Eye (tissue), 1 donor: ENCODE data around the gene FOXM1.

Source experiments
- DNase-seq: peaks from one replicate; pipeline ENCODE4 v3.0.0-alpha.2; 2015

The FOXM1 gene

GRCh38 chr12:2835691-2836403 lies 41.1 kb downstream of the FOXM1 start:
- no peak for DNase-seq

DNA sequence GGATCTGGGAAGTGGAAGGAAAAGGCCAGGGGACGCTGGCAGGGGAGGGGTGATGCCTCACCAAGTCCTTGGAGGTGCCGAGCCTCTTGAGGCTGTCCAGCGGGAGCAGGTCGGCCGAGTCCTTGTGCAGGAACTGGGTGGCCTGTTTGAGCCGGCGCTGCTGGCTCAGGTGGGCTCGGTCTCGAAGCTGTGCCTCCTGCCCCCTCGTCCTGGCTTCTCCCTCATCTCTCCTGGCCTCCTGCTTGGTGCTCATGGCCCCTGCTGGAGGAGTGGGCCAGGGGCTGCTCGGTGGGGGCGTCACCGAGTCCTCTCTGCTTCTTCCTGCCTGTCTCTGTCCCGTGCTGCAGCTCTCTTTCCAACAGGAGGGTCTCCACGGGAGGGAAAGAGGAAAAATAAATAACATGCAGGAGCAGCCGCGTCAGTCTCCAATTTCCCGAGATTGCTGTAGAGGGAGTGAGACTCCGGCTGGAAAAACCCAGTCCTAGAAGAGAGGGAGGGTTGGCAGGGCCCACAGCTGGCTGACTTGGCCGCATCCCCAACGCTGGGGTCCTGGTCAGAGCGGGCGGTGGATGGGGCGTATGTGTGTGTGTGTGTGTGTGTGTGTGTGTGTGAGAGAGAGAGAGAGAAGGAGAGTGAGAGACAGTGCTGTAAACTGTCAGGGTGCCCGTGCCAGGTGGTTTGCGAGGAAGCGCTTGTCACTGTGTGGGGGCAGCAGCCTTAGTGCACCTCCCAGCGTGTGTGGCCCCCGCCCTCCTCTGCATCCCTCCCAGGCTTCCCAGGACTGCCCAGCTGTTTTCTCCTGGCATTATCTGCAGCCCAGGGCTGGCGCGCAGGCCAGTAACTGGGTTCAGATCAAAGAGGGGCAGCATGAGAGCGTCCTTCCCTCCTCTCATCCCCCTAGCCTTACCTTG lies 42.1 kb downstream of the FOXM1 start, which contains the start of gene NRIP2:
TSS of gene NRIP2 (minus strand) at position 455 of the 911 bp plus-strand sequence. CDS start at position 403, 52 bp downstream.
- DNase-seq = peak; percentile 86

- no peak for DNase-seq
Measured at GRCh38 chr12:2833810-2834209, 43.2 kb downstream of the FOXM1 start.

DNA sequence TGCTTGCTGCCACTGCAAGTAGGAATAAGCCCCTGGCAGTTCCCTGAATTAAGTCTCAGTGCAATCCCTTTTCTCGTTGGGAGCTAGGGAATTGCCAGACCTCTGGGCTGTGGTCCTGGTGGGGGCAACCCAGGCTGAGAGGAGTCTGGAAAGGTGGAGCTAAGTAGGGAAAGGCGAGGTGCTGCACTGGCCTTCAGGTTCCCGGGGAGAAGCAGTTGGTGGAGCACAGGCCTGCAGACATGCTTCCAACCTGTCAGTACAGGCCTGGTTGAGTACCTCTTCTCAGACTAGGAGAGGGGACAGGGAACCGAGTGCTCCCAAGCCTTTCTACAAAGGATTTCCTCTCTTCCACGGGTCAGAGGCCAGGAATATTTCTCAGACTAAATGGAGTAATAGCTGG lies 43.6 kb downstream of the FOXM1 start:
- DNase-seq = no peak

DNA sequence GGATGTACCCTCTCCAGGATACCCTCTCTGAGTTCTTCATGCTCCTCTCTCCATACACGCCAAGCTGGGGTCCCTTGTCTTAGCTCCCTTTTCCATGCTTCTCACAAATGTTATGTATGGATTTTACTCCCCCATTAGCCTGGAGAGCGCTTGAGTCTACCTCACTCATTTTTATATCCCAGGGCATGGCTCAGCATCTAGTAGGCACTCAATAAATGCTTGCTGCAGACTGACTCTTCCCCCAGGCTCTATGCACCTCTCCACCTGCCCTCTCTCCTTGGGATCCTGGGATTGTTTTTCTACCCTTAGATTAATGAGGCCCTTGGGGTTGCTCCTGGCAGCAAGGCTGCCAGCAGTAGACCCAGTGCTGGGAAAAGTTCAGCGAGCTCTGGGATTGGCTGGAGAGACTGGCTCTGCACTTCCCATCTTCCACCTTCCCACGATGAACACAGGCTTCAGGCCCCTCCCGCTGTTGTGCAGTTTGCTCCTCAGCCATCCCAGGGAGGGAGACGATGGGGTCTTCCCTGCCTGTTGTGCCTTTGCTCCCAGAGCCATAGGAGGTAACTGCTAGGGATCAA lies 44.3 kb downstream of the FOXM1 start:
- DNase-seq = no peak

DNA sequence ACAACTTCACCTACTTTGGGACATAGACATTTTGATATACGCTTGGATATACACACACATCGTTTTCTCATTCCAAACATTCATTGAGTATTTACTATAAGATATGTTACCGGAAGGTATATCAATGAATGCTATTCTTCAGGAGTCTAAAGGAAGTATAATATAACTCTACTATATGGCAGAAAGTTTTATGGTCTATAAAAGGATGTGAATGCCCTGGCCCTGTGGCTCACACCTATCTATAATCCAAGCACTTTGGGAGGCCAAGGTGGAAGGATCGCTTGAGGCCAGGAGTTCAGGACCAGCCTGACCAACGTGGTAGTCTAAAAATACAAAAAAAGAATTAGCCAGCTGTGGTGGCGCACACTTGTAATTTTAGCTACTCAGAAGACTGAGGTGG lies 47.7 kb downstream of the FOXM1 start:
- no peak for DNase-seq

DNA sequence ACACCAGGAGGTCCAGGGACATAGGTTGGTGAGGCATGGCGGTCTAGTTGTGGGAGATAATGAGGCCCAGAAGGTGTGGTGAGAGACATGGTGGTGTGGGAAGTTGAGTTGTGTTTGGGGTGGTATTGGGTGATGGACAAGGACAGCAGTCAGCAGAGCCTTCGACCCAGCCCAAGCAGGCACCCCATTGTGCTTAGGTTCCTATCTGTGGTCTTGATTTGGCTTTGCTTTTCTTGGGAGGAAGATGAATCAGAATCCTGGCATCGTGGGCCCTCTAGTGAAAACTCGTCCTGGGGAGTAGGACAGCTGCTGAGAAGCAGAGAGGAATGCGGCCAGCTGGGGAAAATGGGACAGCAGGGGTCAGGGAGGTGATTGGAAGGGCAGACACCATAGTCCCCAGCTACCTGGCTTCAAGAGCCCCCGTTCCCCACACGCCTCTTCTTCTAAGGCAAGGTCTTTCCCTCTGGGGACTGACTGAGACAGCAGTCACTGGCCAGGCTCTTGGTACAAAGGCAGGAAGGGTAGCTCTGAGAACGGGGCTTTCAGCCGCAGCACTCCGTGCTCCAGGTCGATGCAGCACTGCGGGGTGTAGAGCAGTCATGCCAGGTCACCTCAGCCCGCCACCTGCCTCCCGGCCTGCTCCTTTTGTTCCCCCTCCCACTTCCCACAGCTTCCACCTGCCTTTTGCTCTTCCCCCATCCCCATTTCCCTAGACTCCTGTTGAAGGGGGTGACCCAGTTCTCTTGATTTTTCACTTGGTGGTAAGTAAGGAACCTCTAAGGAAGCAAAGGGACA lies 50.1 kb downstream of the FOXM1 start:
- no peak for DNase-seq

DNA sequence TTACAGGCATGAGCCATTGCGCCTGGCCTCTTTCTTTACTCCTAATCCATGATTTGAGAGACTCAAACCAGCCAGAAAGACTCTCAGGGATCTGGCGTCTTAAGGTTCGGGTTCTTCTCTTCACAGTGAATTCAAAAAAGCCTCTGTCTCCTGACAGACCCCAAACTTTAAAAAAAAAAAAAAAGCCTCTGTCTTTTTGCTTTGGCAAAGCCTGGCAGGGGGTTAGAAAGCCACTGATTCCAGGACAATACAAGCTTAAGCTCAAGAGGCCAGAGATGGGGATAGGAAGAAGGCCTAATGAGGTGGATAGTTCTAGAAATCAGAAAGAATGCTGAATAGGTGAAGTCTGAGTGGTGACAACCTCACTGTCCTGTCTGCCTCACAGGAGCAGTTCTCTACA lies 50.9 kb downstream of the FOXM1 start:
- DNase-seq = no peak

GRCh38 chr12:2825132-2825531 lies 51.8 kb downstream of the FOXM1 start:
- DNase-seq = no peak

DNA sequence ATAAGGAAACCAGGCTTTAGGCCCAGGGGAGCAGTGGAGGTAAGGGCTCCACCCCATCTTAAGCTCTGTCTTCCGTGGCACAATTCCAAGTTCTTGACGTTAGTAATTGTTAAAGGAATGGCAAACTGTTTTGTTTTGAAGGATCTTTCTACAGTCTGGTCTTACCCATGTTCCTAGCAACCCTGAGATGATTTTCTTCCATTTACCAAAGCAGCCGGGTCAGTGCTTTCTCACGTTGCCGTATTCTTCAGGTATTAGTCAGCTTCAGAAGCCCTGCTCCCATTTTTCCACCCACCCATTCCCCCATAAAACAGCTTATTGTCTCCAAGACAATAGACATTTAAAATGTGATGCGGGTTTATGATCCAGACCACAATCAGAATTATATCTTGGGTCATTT lies 52.4 kb downstream of the FOXM1 start:
- DNase-seq = no peak

GRCh38 chr12:2823483-2823882 lies 53.5 kb downstream of the FOXM1 start:
- no peak for DNase-seq

GRCh38 chr12:2820432-2820831 lies 56.5 kb downstream of the FOXM1 start:
- DNase-seq = no peak

GRCh38 chr12:2819810-2820209 lies 57.2 kb downstream of the FOXM1 start:
- no peak for DNase-seq

DNA sequence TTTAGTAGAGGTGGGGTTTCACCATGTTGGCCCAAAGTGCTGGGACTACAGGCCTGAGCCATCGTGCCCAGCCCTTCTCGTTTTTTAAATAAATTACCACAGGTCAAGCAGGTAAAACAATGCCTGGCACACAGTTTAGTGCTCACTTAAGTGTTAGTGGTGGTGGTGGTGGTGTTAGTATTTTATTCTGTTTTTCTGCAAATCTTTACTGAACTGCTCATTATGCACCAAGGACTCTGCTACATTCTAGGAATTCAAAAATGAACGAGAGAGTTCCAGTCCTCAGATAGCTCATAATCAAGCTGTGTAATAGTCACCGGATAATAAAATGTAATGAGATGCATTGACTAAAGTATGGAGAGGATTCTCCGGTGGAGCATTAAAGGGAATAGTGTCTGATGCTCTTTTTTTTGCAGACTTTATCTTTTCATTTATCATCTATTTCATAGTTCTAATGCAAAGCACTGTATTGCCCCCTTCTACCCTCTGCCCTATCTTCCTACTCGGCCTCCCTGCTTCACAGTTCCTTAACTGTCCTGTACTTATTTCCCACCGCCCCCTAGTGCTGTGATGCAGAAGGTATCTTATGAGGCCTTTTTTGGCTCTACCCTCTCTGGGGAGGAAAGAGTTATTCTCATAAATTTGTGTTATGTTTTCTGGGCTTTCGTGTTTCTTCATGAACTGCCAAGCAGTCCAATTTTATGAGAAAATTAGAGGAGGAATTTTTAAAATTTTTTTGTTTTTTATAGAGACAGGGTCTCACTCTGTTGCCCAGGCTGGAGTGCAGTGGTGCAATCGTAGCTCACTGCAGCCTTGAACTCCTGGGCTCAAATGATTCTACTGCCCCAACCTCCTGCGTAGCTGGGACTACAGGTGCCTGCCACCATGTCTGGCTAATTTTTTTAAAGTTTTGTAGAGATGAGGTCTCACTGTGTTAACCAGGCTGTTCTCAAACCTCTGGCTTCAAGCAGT lies 63.5 kb downstream of the FOXM1 start:
- DNase-seq = peak; percentile 83

DNA sequence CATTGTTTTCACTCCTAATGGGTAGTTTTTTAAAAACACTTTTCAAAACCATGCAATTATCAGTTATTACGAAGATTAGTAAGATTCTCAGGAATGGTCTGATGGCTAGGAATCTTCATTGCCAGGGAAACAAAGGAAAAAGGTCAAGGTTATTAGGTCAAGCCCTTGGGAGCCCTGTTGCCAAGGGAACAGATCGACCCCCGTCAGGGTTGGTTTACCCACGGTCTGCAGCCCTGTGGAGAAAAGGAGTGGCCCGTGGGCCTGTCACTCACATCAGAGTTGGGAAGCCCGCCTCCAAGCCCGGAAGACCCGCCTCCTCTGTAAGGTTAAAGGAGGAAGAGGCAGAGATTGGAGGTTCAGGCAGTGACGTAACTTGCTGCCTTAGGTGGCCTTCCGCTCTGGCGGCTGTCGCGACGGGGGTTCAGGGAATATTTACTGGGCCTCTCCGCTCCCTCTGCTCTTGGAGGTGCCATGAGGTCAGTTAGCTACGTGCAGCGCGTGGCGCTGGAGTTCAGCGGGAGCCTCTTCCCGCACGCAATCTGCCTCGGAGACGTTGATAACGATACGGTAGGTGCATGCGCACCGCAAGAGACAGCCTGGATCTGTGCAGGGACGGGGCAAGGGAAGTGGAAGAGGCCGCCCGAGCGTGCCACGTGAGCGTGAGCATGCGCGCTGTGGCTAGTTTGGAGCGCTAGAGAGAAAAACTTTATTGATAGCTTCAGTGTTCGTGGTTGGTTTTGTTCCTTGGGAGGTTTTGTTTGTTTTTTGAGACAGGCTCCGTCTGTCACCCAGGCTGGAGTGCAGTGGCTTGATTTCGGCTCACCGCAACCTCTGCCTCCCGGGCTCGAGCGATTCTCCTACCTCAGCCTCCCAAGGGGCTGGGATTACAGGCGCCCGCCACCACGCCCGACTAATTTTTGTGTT lies 64.4 kb downstream of the FOXM1 start, which contains the start of gene ITFG2:
TSS of gene ITFG2 (plus strand) at position 379 of the 924 bp plus-strand sequence. CDS start at position 472, 93 bp downstream.
- peak; percentile 99 for DNase-seq

DNA sequence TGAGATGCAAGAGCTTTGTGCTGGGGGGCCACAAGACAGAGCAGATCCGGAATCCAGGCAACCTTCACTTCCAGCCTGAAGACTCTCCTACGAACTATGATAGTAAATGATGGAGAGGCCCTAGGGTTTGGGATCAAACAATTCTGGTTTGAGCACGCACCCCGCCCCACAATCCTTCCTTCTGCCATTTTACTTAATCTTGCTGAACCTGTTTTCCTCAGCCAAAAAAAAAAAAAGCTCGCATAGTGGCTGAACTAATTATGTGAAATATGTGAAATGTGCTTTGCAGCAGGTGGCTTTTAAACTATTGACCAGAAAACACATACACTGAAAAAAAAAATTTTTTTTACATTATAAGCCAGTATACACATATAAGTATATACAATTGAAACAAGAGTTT lies 65.2 kb downstream of the FOXM1 start:
- DNase-seq = peak; percentile 51
